K562 (cell line): ENCODE measurements around the gene TMEM89. TPM values are rescaled to one million over a fixed set of nuclear protein-coding genes. Genes with fewer than 3 reads are reported as not detected.

Experiments
- CBX1 ChIP-seq: sonication (generic); IDR thresholded peaks from 2 replicates; pipeline ENCODE4 v1.6.1; 2016; ENCODE audit warnings: antibody characterized with exemption, low read depth, mild to moderate bottlenecking
- CCNT2 ChIP-seq: IDR thresholded peaks from 2 replicates; pipeline ENCODE4 v1.6.1; 2011; ENCODE audit warnings: borderline replicate concordance, low read depth, mild to moderate bottlenecking, moderate library complexity, mixed read lengths, low read length; ENCODE audit not compliant: insufficient read length; ENCODE audit errors: extremely low read depth
- CREB1 ChIP-seq, 2 experiments: sonication (generic) in 1 of 2; formaldehyde crosslinking in 1 of 2; IDR thresholded peaks; 2 replicates each; pipeline versions ENCODE4 v1.6.1 to v1.8.0; 2012 to 2022; ENCODE audit warnings: inconsistent platforms in 1 of 2, mild to moderate bottlenecking in 1 of 2, missing genetic modification reagents in 1 of 2, moderate library complexity in 1 of 2
- DACH1 ChIP-seq: fragments of 450-650 bp; IDR thresholded peaks from 2 replicates; pipeline ENCODE4 v1.6.1; 2018; ENCODE audit not compliant: partially characterized antibody
- FOXP1 ChIP-seq: sonication (generic); formaldehyde crosslinking; IDR thresholded peaks from 2 replicates; pipeline ENCODE4 v1.8.0; 2022; ENCODE audit warnings: mild to moderate bottlenecking, missing genetic modification reagents
- NFRKB ChIP-seq: fragments of 450-650 bp; IDR thresholded peaks from 2 replicates; pipeline ENCODE4 v1.6.1; 2016; ENCODE audit warnings: low read depth
- NONO ChIP-seq, 2 experiments: fragments of 200-400 bp in 1 of 2; fragments of 450-650 bp in 1 of 2; formaldehyde crosslinking in 1 of 2; IDR thresholded peaks; 2 replicates each; pipeline ENCODE4 v1.6.1; 2017; ENCODE audit warnings: low read depth in 2 of 2, mild to moderate bottlenecking in 2 of 2, moderate library complexity in 2 of 2, low read length in 1 of 2
- POLR2A ChIP-seq: fragments of 450-650 bp; conservative IDR thresholded peaks from 2 replicates; pipeline ENCODE4 v1.6.1; 2016
- RCOR1 ChIP-seq, 2 experiments: IDR thresholded peaks; 2 replicates each; pipeline ENCODE4 v1.6.1; 2012; ENCODE audit warnings: low read depth in 2 of 2, low read length in 2 of 2, borderline replicate concordance in 1 of 2, improper control_type of control experiment in 1 of 2
- RNF219 ChIP-seq: fragments of 250-450 bp; sonication (Bioruptor Pico); IDR thresholded peaks from 2 replicates; pipeline ENCODE4 v1.5.0; 2022; ENCODE audit warnings: mild to moderate bottlenecking
- SRF ChIP-seq, 2 experiments: fragments of 250-450, 450-650 bp in 1 of 2; sonication (Bioruptor Pico) in 1 of 2; sonication (generic) in 1 of 2; formaldehyde crosslinking; IDR thresholded peaks; 2 replicates each; pipeline versions ENCODE4 v1.5.0 to v1.5.1; 2020 to 2022; ENCODE audit warnings: mild to moderate bottlenecking in 1 of 2, missing genetic modification reagents in 1 of 2
- ZBTB7A ChIP-seq: IDR thresholded peaks from 2 replicates; pipeline ENCODE4 v1.6.1; 2011; ENCODE audit warnings: low read depth, mild to moderate bottlenecking, low read length, moderate library complexity, borderline replicate concordance; ENCODE audit not compliant: control insufficient read depth
- polyA plus RNA-seq, 8 experiments: library from polyadenylated mRNA; depleted of rRNA in 4 of 8; stranded (reverse) in 5 of 8; unstranded in 3 of 8; fragments of >200 nt; fragmentation: Nextera tagmentation in 2 of 8; fragmentation: Illumina TruSeq in 1 of 8; extraction: Ambion mirVana in 2 of 8; extraction: Trizol in 1 of 8; gene quantifications; 2 replicates each; pipeline versions ENCODE4 v1.2.1 to v1.2.3, GENCODE V29; 2011 to 2014; ENCODE audit warnings: inconsistent platforms in 1 of 8, missing spikeins in 1 of 8
- total RNA-seq, 7 experiments: library from RNA; depleted of rRNA in 6 of 7; stranded (reverse); fragments of >200 nt in 6 of 7; fragmentation: Illumina TruSeq in 2 of 7; extraction: Trizol in 2 of 7; gene quantifications; 2 replicates each; pipeline versions ENCODE4 v1.2.1 to v1.2.3, GENCODE V29; 2011 to 2021; ENCODE audit warnings: low replicate concordance in 1 of 7
- TF ChIP-seq, protein P1 (sequence below), 2 experiments: fragments of 200-800 bp in 1 of 2; sonication (Bioruptor generic) in 1 of 2; sonication (generic) in 1 of 2; formaldehyde crosslinking in 1 of 2; IDR thresholded peaks in 1 of 2; conservative IDR thresholded peaks in 1 of 2; 2 replicates each; pipeline versions ENCODE4 v1.5.0 to v1.6.1; 2016 to 2020; ENCODE audit warnings: missing compliant biosample characterization in 1 of 2, missing genetic modification characterization in 1 of 2, missing genetic modification reagents in 1 of 2

The TMEM89 gene
- total and polyA plus RNA-seq, 9 of the 15 experiments (the other 6 are each of a cell fraction or from before 2014, with no cell fraction given): not detected

- TF ChIP-seq CREB1 (IDR thresholded peaks at IDR 0.05): no peak
- TF ChIP-seq CREB1 (CRISPR knock-in tag; IDR thresholded peaks at IDR 0.05): peak; percentile 62
- no peak for TF ChIP-seq CCNT2
- TF ChIP-seq NONO (IDR thresholded peaks at IDR 0.05; ENCODE audit: low read depth in 2 of 2, low read length in 1 of 2): peak in 1 of 2 experiments; percentile 68; a peak in 2 of 4 replicates
- peak; percentile 96 for TF ChIP-seq POLR2A
- TF ChIP-seq RNF219 (CRISPR knock-in tag): no peak
- TF ChIP-seq NFRKB: peak; percentile 75; the same call in 1 of the 2 replicates
- TF ChIP-seq SRF (CRISPR knock-in tag; IDR thresholded peaks at IDR 0.05): no peak
- peak; percentile 72; the same call in 1 of the 2 replicates for TF ChIP-seq FOXP1 (CRISPR knock-in tag)
- TF ChIP-seq DACH1: no peak
- no peak for TF ChIP-seq ZBTB7A
- TF ChIP-seq, protein P1, sequence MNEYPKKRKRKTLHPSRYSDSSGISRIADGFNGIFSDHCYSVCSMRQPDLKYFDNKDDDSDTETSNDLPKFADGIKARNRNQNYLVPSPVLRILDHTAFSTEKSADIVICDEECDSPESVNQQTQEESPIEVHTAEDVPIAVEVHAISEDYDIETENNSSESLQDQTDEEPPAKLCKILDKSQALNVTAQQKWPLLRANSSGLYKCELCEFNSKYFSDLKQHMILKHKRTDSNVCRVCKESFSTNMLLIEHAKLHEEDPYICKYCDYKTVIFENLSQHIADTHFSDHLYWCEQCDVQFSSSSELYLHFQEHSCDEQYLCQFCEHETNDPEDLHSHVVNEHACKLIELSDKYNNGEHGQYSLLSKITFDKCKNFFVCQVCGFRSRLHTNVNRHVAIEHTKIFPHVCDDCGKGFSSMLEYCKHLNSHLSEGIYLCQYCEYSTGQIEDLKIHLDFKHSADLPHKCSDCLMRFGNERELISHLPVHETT (CRISPR knock-in tag; conservative IDR thresholded peaks at IDR 0.05 in 1 of 2, IDR thresholded peaks at IDR 0.05 in 1 of 2): no peak
- peak; percentile 61; the same call in 1 of the 2 replicates for TF ChIP-seq CBX1
- peak in 1 of 2 experiments; percentile 30; a peak in 1 of 4 replicates for TF ChIP-seq RCOR1 (IDR thresholded peaks at IDR 0.05; ENCODE audit: borderline replicate concordance in 1 of 2, low read depth in 2 of 2, low read length in 2 of 2)
Measured at GRCh38 chr3:48609088-48610005, 12.2 kb downstream of the TMEM89 start, which contains the start of gene UQCRC1 (continued).
